ENCODE measurements around the gene RBM47. TPM values are rescaled to one million over a fixed set of nuclear protein-coding genes. Genes with fewer than 3 reads are reported as not detected.

The RBM47 gene
- total and polyA plus RNA-seq, 4 donors, result 25.9 to 119 (median 94.0) TPM

DNA sequence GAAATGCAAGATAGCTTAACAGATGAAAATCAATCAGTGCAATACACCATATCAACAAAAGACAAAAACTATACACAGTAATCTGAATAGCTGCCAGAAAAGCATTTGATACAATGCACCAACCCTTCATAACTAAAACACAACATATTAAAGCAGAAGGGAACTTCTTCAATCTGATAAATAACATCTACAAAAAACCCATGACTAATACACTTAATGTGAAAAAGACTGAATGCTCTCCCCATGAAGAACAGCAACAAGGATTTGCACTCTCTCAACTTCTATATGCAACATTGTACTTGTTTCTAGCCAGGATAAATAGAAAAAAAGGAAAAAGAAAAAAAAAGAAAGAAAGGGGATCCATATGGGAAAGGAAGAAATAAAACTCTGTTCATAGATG lies 139.7 kb downstream of the RBM47 start:
- Histone ChIP-seq H3K9me3 (ENCODE audit: control insufficient read depth in 4 of 4, insufficient read depth in 3 of 4, low read length in 3 of 4) (peaks cover 0 to 2% (median 0%) of the 10 kb centered on the region in 4 donors), H3K27ac (ENCODE audit: low read depth in 1 of 2, low read length in 1 of 2) (no peak overlapping the region), H3K9ac (ENCODE audit: insufficient read depth in 1 of 2, low read length in 2 of 2) (no peak overlapping the region), H3K4me3 (no peak overlapping the region), H3K36me3 (ENCODE audit: control insufficient read depth in 4 of 4, insufficient read depth in 4 of 4, low read length in 4 of 4) (peaks cover 0 to 2% (median 0%) of the 10 kb centered on the region in 4 donors), H3K27me3 (ENCODE audit: control insufficient read depth in 3 of 3, insufficient read depth in 3 of 3, low read length in 2 of 3) (no peaks in the 10 kb centered on the region), H3K4me1 (ENCODE audit: control insufficient read depth in 5 of 5, insufficient read depth in 5 of 5, low read length in 5 of 5) (peaks cover 0 to 5% (median 5%) of the 10 kb centered on the region in 5 donors)
- TF ChIP-seq, protein P1, sequence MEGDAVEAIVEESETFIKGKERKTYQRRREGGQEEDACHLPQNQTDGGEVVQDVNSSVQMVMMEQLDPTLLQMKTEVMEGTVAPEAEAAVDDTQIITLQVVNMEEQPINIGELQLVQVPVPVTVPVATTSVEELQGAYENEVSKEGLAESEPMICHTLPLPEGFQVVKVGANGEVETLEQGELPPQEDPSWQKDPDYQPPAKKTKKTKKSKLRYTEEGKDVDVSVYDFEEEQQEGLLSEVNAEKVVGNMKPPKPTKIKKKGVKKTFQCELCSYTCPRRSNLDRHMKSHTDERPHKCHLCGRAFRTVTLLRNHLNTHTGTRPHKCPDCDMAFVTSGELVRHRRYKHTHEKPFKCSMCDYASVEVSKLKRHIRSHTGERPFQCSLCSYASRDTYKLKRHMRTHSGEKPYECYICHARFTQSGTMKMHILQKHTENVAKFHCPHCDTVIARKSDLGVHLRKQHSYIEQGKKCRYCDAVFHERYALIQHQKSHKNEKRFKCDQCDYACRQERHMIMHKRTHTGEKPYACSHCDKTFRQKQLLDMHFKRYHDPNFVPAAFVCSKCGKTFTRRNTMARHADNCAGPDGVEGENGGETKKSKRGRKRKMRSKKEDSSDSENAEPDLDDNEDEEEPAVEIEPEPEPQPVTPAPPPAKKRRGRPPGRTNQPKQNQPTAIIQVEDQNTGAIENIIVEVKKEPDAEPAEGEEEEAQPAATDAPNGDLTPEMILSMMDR (IDR thresholded peaks at IDR 0.05; ENCODE audit: control extremely low read depth, extremely low read depth), result no peak
- ATAC-seq (ENCODE audit: insufficient read depth, low FRiP score) (no peak), DNase-seq (no peak)

DNA sequence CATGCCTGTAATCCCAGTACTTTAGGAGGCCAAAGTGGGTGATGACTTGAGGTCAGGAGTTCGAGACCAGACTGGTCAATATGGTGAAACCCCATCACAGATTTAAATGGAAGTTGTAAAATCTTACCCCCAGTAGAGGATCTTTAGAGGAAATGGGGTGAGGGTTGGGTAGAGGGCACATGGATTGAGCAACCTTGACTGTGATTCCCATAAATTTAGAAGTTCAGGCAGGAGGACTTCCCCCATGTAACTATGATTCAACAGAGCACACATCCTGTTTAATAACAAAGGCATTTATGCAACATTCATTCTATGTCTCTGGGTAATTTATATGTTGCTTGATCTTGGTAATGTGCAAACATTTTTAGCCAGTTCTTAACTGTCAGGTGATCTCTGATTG lies 143.1 kb downstream of the RBM47 start:
- Histone ChIP-seq H3K36me3 (ENCODE audit: control insufficient read depth in 4 of 4, insufficient read depth in 4 of 4, low read length in 4 of 4) (no peaks in the 10 kb centered on the region), H3K4me1 (ENCODE audit: control insufficient read depth in 5 of 5, insufficient read depth in 5 of 5, low read length in 5 of 5) (peaks cover 0 to under 1% (median 0%) of the 10 kb centered on the region in 5 donors), H3K27ac (ENCODE audit: low read depth in 1 of 2, low read length in 1 of 2) (no peak overlapping the region), H3K27me3 (ENCODE audit: control insufficient read depth in 3 of 3, insufficient read depth in 3 of 3, low read length in 2 of 3) (no peaks in the 10 kb centered on the region), H3K9me3 (ENCODE audit: control insufficient read depth in 4 of 4, insufficient read depth in 3 of 4, low read length in 3 of 4) (no peaks in the 10 kb centered on the region), H3K4me3 (no peak overlapping the region), H3K9ac (ENCODE audit: insufficient read depth in 1 of 2, low read length in 2 of 2) (no peak overlapping the region)
- 30 to 68% methylated on average over 1 of the region's 1 CpG for WGBS, 2 donors
- TF ChIP-seq, protein P1 (IDR thresholded peaks at IDR 0.05; ENCODE audit: control extremely low read depth, extremely low read depth), result no peak
- ATAC-seq (ENCODE audit: insufficient read depth, low FRiP score) (peak; percentile 56), DNase-seq (no peak)

DNA sequence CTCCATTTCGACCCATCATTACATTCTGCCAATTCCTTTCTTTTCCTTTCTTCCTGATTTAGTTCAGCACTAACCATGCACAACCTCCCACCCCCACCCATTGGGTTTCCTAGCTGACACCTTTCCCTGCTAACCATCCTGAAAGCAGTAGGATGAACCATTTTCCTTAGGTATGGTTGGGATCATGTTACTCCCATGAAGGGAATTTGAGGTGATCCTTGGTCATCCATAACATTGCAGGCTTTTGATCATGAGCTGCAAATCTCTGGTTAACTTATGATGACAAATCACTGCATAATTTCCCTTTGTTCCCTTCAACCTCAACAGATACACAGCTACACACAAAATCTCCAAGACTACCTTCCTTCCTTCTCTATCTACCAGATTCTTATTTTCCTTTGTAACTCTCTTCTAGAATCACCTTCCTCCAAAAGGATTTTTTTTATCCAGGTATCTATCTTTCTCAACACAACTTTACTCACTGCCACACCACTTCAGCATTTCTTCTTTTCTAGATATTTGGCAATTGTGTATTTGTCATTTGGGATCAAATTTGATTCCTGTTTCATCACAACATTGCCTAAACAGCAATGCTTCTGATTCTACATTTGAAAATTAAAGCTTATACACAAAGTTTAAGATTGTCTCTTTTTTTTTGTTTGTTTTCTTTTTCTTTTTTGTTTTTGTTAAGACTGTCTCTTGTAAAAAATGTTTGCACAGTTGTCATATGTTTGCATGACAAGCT lies 145.1 kb downstream of the RBM47 start:
- Histone ChIP-seq H3K27ac (ENCODE audit: low read depth in 1 of 2, low read length in 1 of 2) (no peak overlapping the region), H3K9ac (ENCODE audit: insufficient read depth in 1 of 2, low read length in 2 of 2) (no peak overlapping the region), H3K27me3 (ENCODE audit: control insufficient read depth in 3 of 3, insufficient read depth in 3 of 3, low read length in 2 of 3) (no peaks in the 10 kb centered on the region), H3K4me1 (ENCODE audit: control insufficient read depth in 5 of 5, insufficient read depth in 5 of 5, low read length in 5 of 5) (no peaks in the 10 kb centered on the region), H3K4me3 (no peak overlapping the region), H3K36me3 (ENCODE audit: control insufficient read depth in 4 of 4, insufficient read depth in 4 of 4, low read length in 4 of 4) (no peaks in the 10 kb centered on the region), H3K9me3 (ENCODE audit: control insufficient read depth in 4 of 4, insufficient read depth in 3 of 4, low read length in 3 of 4) (no peaks in the 10 kb centered on the region)
- TF ChIP-seq, protein P1 (IDR thresholded peaks at IDR 0.05; ENCODE audit: control extremely low read depth, extremely low read depth), result no peak
- WGBS, 2 donors, result 78 to 92% methylated on average over 1 of the region's 1 CpG
- DNase-seq, result no peak
- no peak for ATAC-seq (ENCODE audit: insufficient read depth, low FRiP score)
